ENCODE results near the gene ITGB2.
A peak's percentile ranks its signal among the peaks of the same experiment; 100 is the strongest.
"Not testable (repeated sequence)": the region's sequence is repeated elsewhere in the genome, so short reads cannot be mapped to it uniquely, and the experiment has no call there.

The ITGB2 gene

DNA sequence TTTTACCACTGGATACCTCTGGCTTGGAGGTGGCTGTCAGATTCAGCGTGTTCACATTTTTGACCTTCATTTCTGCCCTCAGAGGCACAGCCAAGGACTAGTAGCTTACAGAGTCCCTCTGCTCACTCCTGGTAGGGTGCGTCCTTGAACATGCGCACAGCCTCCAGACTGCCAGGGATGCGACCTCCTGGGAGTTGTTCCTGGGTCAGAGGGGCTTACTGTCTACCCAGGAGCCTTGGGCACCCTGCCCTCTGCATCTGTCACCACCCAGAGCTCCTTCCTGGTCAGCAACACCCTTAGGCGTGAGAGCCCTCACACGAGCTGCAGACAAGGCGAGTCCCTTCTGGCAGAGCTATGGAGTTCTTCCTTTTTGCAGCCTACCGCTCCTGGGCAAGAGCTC is 20.9 kb upstream of the ITGB2 start:
- DNase-seq (ENCODE audit: low read depth in 2 of 2), result no peak

DNA sequence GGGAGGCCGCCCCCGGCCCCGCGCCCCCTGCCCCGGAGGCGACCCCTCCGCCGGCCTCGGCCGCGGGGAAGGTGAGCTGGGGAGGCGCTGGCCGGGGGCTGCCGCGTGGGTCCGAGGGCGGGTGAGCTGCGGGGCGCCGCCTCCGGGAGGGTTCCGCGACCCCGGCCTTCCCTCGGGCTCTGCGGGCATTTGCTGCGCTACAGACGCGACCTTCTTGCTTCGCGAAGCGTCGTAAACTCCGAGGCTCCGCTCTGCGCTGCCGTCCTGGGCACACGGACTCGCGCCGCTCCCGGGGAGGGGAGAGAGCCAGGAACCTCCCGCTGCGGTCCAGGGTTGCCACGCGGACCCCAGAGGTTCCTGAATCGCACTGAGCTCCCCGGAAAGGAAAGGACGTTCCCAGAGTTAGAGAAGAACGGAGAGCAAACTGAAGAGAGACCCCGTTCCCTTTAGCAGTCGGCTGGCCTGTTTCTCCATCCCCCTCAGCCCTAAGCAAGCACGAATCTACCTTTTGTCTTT is 19.5 kb upstream of the ITGB2 start:
- no peak for DNase-seq (ENCODE audit: low read depth in 2 of 2)

DNA sequence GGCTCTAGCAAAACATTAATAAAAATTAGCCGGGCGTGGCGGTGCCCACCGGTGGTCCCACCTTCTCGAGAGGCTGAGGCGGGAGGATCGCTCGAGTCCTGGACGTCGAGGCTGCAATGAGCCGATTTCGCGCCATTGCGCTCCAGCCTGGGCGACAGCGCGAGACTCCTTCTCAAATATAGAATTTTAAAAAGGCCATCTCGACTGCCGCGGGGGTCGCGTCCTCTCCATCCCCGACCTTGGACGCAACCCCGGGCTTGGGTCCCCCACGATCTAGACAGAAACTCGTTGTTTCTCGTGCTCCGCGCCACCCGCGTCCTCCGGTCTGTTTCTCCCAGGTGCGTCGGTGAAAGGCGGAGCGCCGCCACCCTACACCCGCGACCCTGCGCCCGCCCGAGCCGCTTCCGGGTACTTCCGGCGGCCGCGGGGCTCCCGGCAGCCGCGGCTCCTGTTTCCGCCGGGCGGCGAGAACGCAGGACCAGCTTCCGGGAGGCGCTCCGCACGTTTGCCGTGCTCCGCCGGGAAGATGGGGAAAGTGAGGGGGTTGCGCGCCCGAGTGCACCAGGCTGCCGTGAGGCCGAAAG is 18.9 kb upstream of the ITGB2 start, which contains the start of gene SLX9:
Gene SLX9 (plus strand): TSS at position 498 of the 584 bp plus-strand sequence. CDS start 29 bp downstream, at position 527.
- peak; percentile 74 to 77 for DNase-seq (ENCODE audit: low read depth in 2 of 2)

DNA sequence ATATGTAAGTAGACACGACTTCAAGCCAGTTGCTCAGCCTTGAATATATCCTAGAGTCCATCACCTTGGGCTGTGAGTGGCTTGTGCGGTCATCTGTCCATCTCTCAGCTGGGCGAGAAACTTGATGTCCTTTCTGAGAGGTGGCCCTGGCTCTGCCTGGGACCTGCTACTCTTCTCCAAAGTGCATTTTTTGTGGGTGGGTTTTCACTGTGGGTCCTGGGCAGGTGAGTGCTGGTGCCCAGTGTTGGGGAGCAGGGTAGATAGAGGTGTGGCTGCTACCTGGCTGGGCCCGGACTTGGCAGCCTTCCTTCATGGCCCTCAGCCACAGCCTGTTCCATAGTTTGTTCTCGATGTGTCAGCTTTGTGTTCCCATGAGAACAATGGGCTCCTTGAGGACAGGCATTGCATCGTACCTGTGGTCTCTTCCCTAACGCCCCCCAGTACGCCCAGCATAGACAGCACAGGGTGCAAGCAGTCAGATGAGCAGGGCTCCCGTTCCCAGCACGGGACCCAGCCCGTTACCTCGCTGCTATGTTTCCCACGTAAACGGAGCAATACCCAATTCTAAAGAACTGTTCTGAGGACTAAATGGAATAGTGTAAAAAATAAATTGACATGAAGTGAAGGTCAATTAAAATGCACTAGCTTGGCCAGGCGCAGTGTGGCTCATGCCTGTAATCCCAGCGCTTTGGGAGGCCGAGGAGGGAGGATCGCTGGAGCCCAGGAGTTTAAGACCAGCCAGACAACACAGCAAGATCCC is 18.3 kb upstream of the ITGB2 start:
- DNase-seq (ENCODE audit: low read depth in 2 of 2), result no peak

DNA sequence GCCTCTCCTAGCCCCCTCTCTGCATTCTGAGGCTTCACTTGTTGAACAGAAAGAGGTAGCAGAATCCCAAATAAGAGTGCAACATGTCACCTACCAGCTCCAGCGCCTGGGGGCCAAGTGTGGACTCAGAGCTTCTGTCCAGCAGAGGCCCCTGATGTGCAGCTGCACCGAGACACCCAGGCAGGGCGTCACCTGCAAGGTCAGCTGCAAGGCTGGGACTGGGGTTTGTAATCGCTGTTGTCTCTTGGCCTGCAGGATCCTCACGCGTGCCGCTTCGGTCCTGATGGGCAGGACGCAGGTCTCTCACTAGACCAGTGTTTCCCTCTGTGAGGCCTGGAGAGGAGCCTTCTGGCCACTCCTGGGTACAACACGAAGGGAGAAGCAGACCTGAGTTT is 14.8 kb upstream of the ITGB2 start:
- no peak for DNase-seq (ENCODE audit: low read depth in 2 of 2)

DNA sequence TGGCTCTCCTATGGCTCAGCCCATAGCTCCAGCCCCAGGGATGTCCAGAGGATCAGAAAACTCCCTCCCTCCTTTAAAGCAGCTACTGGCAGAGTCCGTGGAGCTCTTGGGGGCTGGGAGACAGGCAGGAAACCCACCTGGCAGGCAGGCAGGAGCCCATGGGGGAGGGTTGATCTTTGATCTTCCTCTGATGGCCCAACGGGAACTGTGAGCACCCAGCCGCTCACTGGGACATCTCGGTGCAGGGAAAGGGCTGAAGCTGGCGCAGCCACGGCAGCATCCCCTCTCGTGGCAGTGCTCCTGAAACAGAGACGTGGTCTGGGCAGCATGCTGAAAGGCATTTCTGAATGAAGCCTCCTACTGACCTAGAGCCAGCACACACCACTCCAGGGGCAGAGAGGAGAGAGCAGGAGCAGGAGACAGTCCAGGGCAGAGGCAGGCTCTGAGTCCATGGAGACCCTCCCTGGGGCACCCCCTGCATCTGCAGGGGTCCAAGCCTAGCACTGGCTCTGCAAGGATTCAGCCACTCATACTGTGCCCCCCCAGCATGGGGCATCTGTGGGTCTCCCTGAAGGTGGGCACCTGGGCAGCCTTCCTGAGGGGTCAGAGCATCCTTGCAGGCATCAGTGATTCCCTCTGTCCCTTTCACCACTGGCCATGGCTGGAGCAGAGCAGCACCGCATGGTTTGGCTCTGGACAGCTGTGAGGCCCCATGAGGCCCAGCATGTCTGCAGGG is 14.3 kb upstream of the ITGB2 start:
- DNase-seq (ENCODE audit: low read depth in 2 of 2), result no peak

DNA sequence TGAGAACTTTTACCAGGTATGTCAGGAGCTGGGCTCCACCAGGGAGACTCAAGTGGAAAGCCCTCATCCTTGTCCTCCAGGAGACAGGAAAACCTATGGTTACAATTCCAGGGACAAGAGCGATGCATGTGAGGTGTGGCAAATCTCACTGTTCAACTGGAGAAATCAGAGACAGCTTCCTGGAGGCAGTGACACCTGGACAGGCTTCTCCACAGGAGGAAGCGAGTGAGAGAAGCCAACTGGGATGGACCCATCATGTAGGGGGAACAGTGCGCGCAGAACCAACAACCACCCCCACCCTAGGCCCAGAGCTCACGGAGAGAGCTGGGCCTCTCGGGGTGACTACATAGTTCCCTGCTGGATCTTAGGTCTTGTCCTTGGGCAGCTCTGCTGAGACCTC is 13.6 kb upstream of the ITGB2 start:
- DNase-seq (ENCODE audit: low read depth in 2 of 2), result no peak

DNA sequence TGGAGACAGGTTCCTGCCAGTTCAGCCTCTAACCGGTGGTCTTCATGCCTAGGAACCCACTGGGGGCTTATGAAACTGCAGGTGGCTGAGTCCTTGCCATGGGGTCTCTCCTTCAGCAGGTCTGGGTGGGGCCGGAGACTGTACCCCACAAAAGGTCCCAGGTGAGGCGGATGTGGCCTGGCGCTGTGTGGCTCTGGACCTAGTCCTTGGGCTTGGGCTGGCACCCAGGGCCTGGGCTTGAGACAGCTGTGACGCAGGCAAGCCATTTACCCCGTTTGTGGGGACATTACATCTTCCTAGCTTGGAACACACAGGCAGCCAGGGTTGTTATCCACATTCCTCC is 13.2 kb upstream of the ITGB2 start:
- DNase-seq (ENCODE audit: low read depth in 2 of 2), result no peak

DNA sequence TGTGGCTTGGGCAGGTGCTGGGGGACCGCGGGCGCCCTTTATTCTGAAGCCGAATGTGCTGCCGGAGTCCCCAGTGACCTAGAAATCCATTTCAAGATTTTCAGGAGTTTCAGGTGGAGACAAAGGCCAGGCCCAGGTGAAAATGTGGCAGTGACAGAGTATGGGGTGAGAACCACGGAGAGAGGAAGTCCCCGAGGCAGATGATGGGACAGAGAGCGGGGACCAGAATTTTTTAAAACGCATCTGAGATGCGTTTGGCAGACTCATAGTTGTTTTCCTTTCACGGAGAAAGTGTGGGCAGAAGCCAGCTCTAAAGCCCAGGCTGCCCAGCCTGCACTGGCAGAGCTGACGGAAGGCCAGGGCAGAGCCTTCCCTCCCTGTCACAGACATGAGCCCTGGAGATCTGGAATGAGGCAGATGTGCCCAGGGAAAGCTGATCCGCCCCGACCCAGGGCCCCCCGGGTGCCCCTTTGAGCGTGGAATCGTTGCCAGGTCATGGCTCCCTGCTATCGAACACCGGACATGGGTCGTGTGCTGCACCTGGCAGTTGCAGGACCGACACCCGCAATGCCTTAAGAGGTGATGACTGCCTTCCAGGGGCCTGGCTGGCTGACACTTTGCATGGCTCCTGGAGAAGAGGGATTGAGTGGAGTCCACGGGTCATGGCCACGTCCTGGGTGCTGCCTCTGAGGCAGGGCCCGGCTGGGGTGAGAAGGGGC is 12.7 kb upstream of the ITGB2 start:
- no peak for DNase-seq (ENCODE audit: low read depth in 2 of 2)

DNA sequence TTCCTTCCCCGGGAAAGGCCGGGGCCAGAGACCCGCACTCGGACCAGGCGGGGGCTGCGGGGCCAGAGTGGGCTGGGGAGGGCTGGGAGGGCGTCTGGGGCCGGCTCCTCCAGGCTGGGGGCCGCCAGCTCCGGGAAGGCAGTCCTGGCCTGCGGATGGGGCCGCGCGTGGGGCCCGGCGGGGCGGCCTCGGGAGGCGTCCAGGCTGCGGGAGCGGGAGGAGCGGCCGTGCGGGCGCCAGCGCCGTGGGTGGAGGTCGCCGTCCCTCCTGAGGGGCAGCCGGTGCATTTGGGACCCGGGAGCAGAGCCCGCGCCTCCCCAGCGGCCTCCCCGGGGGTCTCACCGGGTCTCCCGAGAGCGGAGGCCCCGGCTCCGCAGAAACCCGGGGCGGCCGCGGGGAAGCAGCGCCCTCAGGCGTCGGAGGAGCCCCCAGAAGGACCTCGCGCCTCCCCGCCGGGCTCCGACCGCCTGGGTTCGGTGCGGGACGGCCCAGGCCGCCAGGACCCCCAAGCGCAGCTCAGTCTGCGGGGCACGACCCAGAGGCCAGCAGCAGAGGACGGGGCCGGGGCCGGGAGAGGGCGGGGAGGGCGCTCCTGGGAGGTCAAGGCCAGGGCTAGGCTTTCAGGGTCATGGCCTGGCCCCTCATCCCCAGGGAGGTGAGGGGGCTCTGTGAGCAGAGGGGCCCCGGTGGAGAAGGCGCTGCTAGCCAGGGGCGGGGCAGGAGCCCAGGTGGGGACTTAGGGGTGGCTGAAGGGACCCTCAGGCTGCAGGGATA is 11.9 kb upstream of the ITGB2 start:
- no peak for DNase-seq (ENCODE audit: low read depth in 2 of 2)

DNA sequence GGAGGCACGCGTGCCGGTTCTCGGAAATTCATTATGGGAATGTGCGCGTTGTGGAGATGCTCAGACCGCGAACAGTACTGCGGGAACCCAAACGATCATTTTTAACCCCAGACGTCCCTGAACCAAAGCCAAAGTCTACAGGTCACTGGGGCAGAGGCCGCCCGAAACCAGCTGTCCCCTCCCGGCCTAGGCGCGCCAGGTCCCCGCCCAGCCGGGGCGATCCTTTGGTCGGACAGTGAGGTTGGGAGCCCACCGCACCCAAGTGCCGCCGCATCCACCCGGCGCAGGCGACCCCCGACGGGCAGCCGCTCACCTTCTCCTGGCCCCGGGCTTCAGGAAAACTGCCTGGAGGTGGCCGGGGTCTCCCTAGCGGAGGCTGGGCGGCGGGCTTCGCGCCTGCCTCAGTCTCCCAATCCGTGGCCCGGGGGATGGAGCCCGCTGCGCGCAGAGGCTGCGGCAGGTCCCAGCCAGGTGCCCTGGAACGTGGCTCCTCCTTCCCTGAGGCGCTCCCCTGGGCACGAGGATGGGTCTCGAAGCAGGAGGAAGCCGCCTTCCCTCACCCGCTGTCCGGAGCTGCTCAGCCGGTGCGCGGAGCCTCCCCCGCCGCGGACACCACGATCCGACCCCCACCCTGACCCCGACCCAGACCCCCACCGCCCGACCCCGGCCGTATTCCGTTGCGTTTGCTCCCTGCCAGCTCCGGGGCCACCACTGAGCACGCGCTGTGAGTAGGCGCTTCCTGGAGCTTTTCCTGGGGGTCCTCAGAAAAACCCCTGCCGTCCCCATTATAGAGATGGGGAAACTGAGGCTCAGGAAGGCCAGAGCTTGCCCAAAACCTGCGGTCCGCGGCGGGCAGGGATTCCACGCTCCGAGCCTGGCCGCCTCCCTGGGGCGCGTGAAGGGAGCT is 11.1 kb upstream of the ITGB2 start:
- no peak for DNase-seq (ENCODE audit: low read depth in 2 of 2)

DNA sequence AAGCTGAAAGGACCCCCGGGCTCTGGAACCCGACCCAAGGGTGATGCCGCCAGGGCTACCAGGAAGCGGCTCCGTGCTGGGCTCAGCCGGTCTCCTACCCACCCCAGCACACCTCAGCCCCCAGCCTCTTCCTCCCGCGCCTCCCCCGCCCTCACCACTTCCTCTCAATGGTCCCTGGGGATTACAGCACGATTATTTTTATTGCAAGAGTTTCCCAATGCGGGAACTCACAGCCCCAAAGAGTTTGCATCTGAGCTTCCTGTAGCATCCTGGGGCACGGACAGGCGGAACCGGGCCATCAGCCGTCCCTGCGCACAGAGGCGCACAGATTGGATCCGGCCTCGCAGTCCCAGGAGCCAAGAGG is 10.4 kb upstream of the ITGB2 start:
- DNase-seq (ENCODE audit: low read depth in 2 of 2), result no peak

DNA sequence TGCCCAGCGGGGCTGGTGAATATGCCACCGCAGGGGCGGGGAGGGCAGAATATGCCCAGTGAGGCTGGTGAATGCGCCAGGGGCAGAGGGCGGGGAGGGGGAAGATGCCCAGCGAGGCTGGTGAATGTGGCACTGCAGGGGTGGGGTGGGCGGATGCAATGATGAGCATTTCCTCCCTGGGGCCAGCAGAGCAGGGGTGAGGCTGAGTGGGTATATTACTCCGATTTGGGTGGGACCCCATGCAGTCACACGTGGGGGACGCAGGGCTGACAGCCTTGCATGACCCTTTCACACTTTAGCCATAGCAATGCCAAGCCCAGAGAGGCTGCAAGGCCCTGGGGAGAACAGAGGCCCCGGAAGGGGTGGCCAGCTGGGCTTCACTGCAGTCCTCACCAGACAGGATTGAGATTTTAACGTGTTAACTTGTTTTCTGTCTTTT is 9.9 kb upstream of the ITGB2 start:
- DNase-seq (ENCODE audit: low read depth in 2 of 2), result no peak

DNA sequence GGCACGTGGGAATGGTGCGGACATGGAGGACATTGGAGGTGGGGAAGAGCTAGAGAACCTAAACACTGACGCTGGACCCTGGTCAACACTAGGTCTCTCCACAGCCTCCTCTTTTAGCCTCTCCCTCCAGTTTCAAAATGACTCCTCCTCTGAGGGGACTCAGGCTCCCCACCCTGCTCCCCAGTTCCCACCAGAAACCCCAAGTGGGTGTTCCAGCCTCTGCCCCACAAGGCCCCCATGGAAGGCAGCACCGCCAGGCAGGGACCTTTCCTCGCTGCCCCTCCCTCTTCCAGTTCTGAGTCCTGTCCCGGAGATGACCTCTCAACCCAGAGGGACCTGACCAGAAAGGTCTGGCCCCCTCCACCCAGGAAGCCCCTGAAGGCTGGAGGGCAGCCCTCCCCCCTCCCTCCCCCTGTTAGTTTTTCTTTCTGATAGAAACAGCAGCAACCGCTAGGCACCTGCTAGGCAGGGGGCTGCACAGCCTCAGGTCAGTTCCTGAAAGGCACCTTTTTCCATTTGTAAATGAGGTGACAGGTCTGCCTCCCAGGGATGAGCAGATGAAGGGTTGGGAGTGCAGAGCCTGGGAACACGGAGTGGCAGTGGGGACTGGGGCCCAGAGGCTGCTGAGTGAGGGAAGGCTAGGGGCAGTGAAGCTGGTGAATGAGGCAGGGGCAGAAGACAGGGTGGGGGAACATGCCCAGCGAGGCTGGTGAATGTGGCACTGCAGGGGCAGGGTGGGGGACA is 9.3 kb upstream of the ITGB2 start:
- DNase-seq (ENCODE audit: low read depth in 2 of 2), result no peak

DNA sequence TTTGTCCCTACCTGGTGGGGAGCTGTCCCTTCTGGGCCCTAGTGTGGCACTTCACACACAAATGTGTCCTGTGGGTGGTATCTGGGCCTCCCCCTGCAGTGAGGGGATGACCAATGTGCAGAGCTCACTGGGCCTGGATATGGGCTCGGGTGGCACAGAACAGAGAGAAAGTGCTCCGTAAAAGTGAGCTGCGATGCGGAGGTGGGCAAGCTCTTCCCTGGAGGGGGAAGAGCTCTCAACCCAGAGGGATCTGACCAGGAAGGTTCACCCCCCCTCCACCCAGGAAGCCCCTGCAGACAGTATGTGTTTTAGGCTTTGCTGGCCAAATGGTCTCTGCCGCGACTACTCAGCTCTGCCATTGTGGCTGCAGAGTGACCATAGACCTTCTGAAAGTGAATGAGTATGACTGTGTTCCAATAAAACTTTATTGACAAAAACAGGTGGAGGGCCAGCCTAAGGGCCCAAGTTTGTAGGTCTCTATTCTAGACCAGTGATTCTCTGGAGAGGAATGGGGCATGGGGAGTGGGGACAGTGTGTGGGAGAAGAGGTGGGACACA is 8.6 kb upstream of the ITGB2 start:
- DNase-seq (ENCODE audit: low read depth in 2 of 2), result no peak

DNA sequence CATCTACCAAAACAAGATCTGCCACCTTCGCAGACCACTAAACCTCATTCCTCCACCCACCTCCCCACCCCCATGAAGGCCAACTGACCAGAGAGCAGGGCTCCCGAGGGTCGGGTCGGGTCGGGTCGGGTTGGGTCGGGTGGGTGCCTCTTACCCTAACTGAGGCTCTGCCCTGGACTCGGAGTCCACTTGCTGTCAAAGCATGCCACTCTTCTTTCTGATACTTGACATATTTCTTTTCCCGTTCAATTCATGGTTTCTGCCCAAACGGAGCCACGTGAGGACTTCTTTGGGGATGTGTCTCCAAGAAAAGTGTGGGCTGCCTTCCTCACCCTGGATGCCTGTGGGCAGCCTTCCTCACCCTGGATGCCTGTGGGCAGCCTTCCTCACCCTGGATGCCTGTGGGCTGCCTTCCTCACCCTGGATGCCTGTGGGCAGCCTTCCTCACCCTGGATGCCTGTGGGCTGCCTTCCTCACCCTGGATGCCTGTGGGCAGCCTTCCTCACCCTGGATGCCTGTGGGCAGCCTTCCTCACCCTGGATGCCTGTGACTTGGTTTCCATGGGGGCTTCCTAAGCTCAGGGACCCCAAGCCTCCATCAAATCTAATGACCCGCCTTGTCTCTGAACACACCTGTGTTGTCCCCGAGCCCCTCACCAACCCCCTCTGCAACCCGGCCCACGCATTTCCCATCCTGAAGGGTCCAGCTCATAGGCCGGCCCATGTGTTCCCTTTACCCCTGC is 8.0 kb upstream of the ITGB2 start:
- not testable (repeated sequence) for DNase-seq (ENCODE audit: low read depth in 2 of 2)

DNA sequence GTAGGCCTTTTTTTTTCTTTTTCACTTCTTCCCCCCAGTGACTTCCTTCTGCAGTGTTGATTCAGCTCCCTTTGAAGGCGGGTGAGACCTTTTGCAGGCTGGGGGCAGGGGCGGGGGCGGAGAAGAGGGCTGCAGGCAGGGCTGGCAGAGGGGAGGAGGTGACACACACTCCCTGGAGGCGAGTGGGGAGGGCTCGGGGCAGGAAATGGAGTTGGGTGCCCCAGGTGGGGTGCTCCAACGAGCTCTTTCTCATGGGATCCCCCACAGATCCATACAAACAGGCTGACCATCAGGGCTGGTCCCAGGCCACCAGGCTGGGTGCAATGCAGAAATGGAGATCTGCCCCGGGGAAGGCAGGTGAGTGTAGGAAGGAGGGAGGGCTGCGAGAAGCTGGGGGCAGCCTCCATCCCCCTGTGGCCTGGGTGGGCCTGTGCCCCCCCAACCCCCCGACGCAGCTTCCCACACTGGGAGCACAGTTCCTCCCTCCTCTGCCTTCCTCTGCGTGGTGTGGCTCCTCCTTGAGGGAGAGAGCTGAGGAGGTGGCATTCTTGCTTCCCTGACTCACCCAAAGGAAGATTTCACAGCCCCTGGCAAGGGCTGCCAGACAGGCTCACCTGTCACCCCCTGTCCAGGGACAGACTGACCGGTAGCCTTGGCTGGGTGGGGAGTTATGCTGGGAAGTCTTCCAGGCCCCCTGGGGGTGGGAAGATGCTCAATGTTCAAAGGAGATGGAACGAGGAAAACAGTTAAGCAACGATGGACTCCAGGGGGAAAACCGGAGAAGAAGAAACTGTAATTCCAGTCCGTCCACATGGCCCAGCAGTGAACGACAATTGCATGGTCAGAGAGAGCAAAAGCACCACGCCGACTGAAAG is 7.1 kb upstream of the ITGB2 start:
- peak; percentile 81 to 86 for DNase-seq (ENCODE audit: low read depth in 2 of 2)

DNA sequence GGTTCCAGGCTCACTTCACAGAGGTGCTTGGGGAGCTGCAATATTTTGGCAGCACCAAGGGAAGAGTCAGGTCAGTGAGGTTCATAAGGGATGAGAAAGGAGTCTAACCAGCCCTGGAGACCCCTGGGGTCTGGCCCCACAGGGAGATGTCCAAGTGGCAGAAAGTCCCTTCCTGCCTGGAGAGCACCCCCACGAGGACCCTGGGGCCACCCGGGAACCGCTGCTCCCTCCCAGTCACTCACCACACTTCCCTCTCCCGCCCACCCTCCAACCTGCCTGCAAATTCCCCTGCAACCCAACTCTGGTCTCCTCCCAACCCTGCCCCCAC is 6.5 kb upstream of the ITGB2 start:
- DNase-seq (ENCODE audit: low read depth in 2 of 2), result no peak
